Measurements from ENCODE around the gene DNAH6.

GRCh38 chr2:84532291-84532690 lies 16.0 kb downstream of the DNAH6 start:
- no peak for TF ChIP-seq POLR2A (IDR thresholded peaks at IDR 0.05)
- TF ChIP-seq, protein P1, sequence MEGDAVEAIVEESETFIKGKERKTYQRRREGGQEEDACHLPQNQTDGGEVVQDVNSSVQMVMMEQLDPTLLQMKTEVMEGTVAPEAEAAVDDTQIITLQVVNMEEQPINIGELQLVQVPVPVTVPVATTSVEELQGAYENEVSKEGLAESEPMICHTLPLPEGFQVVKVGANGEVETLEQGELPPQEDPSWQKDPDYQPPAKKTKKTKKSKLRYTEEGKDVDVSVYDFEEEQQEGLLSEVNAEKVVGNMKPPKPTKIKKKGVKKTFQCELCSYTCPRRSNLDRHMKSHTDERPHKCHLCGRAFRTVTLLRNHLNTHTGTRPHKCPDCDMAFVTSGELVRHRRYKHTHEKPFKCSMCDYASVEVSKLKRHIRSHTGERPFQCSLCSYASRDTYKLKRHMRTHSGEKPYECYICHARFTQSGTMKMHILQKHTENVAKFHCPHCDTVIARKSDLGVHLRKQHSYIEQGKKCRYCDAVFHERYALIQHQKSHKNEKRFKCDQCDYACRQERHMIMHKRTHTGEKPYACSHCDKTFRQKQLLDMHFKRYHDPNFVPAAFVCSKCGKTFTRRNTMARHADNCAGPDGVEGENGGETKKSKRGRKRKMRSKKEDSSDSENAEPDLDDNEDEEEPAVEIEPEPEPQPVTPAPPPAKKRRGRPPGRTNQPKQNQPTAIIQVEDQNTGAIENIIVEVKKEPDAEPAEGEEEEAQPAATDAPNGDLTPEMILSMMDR (IDR thresholded peaks at IDR 0.05), result no peak

Measured in heart left ventricle (tissue), 13 donors.